OCI-LY7 (cell line): Measurements from ENCODE around the gene HABP4. TPM values are rescaled to one million over a fixed set of nuclear protein-coding genes. Genes with fewer than 3 reads are reported as not detected.
A peak's percentile ranks its signal among the peaks of the same experiment; 100 is the strongest.

Source experiments
- BruUV-seq: library from RNA; stranded (reverse); fragments of 400-500 nt; replicated peaks from 2 replicates; lab custom pipeline; 2021; lab: Mats Ljungman, UMichigan
- CTCF ChIA-PET: fragments of 300-600 bp; sonication (Branson Sonifier 250); formaldehyde crosslinking; loops from one replicate; lab custom pipeline; 2022; ENCODE audit warnings: antibody characterized with exemption; ENCODE audit not compliant: unreplicated experiment; lab: Charles Lee
- POLR2A ChIA-PET: fragments of 300-600 bp; sonication (Branson Sonifier 250); formaldehyde crosslinking; loops from one replicate; lab custom pipeline; 2022; ENCODE audit warnings: antibody characterized with exemption; lab: Charles Lee
- DNase-seq: peaks from one replicate; pipeline ENCODE4 v3.0.0-alpha.2; 2015; ENCODE audit warnings: low spot score
- H2AFZ ChIP-seq: fragments of 200-600 bp; sonication (generic), shearing (Covaris generic); 2 replicates; pipeline ENCODE4 v1.6.1; 2014; ENCODE audit warnings: mild to moderate bottlenecking, antibody characterized with exemption, low read length, moderate library complexity
- H3K27ac ChIP-seq: fragments of 200-600 bp; sonication (generic); 2 replicates; pipeline ENCODE4 v1.5.1; 2014; ENCODE audit warnings: mixed run types, low read depth, mild to moderate bottlenecking, moderate library complexity, low read length, inconsistent platforms; ENCODE audit not compliant: poor library complexity, severe bottlenecking
- H3K36me3 ChIP-seq: fragments of 200-600 bp; sonication (generic); 2 replicates; pipeline ENCODE4 v1.6.1; 2014; ENCODE audit warnings: mild to moderate bottlenecking, antibody characterized with exemption, low read length, moderate library complexity, mixed read lengths; ENCODE audit not compliant: insufficient read depth
- H3K4me1 ChIP-seq: fragments of 200-600 bp; sonication (generic); 2 replicates; pipeline ENCODE4 v1.5.1; 2014; ENCODE audit warnings: mild to moderate bottlenecking, low read length; ENCODE audit not compliant: insufficient read depth, poor library complexity, severe bottlenecking
- H3K4me2 ChIP-seq: fragments of 200-600 bp; sonication (generic); 2 replicates; pipeline ENCODE4 v1.6.1; 2014; ENCODE audit warnings: mild to moderate bottlenecking, low read length
- H3K4me3 ChIP-seq: fragments of 200-600 bp; sonication (generic); 2 replicates; pipeline ENCODE4 v1.5.1; 2014; ENCODE audit warnings: mild to moderate bottlenecking, low read depth, low read length; ENCODE audit not compliant: poor library complexity, severe bottlenecking
- H3K79me2 ChIP-seq: fragments of 200-600 bp; sonication (generic); 2 replicates; pipeline ENCODE4 v1.6.1; 2016; ENCODE audit warnings: low read depth, mild to moderate bottlenecking, low read length, moderate library complexity, mixed read lengths; ENCODE audit not compliant: insufficient read depth
- H3K9me2 ChIP-seq: fragments of 200-600 bp; sonication (generic); 2 replicates; pipeline ENCODE4 v1.6.1; 2016; ENCODE audit warnings: mild to moderate bottlenecking, low read length, mixed read lengths; ENCODE audit not compliant: insufficient read depth
- H3K9me3 ChIP-seq: fragments of 200-600 bp; sonication (generic); 2 replicates; pipeline ENCODE4 v1.6.1; 2014; ENCODE audit warnings: mild to moderate bottlenecking, mixed run types, low read length, mixed read lengths
- H4K20me1 ChIP-seq: fragments of 200-600 bp; sonication (generic); 2 replicates; pipeline ENCODE4 v1.6.1; 2014; ENCODE audit warnings: mild to moderate bottlenecking, antibody characterized with exemption, low read length, moderate library complexity, mixed read lengths; ENCODE audit not compliant: insufficient read depth
- EZH2phosphoT487 ChIP-seq: fragments of 200-600 bp; sonication (generic); IDR thresholded peaks from 2 replicates; pipeline ENCODE4 v1.6.1; 2018; ENCODE audit warnings: low read depth, borderline replicate concordance, mild to moderate bottlenecking, mixed run types, antibody characterized with exemption, low read length, moderate library complexity, mixed read lengths
- intact Hi-C: fragments of 100-400 bp; cut with micrococcal nuclease; formaldehyde crosslinking; loops from one replicate; pipeline ENCODE4 v1.10.0; 2022; ENCODE audit not compliant: unreplicated experiment
- total RNA-seq, 2 experiments: library from RNA; depleted of rRNA in 1 of 2; stranded (reverse); fragments of >200 nt in 1 of 2; shearing (Covaris generic) in 1 of 2; gene quantifications; 2 replicates each; pipeline ENCODE4 v1.2.3, GENCODE V29; 2014 to 2022
- TF ChIP-seq, protein P1 (sequence below): fragments of 200-600 bp; sonication (generic); conservative IDR thresholded peaks from 2 replicates; pipeline ENCODE4 v1.5.1; 2014; ENCODE audit warnings: mild to moderate bottlenecking, antibody characterized with exemption, low read length, moderate library complexity, mixed read lengths

Gene HABP4
- total RNA-seq, 2 experiments from 2014 or later, result 6.0 to 11.0 TPM

DNA sequence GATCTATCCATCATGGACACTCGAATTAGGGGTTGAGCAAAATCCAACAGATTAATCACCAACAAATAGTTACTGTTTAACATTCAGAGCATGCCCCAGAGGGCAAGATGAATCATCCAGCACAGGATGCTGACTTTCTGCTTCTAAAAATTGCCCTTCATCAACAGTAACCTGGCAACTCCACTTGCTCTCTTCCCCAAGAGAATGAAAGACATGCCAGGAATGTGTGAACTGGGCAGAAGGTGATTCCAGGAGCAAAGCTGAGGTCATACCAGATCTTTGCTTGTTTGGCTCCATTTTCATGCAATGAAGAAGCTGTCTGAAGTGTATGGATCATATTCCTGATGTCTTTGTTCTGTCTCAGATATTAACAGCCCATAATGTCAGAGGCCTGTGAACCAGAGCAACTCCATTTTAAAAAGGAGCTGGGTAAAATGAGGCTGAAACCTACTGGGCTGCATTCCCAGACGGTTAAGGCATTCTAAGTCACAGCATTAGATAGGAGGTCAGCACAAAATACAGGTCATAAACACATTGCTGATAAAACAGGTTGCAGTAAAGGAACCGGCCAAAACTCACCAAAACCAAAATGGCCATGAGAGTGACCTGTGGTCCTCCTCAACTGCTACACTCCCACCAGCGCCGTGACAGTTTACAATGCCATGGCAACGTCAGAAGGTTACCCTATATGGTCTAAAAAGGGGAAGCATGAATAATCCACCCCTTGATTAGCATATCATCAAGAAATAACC, 29.3 kb upstream of the HABP4 start:
- Histone ChIP-seq H3K4me2 (peak overlapping the region; percentile 86), H3K9me3 (no peaks in the 10 kb centered on the region), H3K79me2 (peaks cover 32% of the 10 kb centered on the region), H3K4me1 (peaks cover 24% of the 10 kb centered on the region), H2AFZ (peak overlapping the region; percentile 70), H3K9me2 (no peaks in the 10 kb centered on the region), H3K27ac (peak overlapping the region; percentile 99), H3K4me3 (peak overlapping the region; percentile 99), H3K36me3 (peaks cover 20% of the 10 kb centered on the region), H4K20me1 (peaks cover 7% of the 10 kb centered on the region)
- ChIA-PET CTCF (no interaction called here), POLR2A (interaction anchor here (0.9 kb wide), 1 partner anchor 32 kb away, joined by 5 read pairs; no protein-coding TSS in a partner anchor)
- intact Hi-C loops, result no loop called here
- TSS peak; percentile 40 for BruUV-seq
- DNase-seq, result peak; percentile 71
- TF ChIP-seq EZH2phosphoT487, result no peak
- TF ChIP-seq, protein P1, sequence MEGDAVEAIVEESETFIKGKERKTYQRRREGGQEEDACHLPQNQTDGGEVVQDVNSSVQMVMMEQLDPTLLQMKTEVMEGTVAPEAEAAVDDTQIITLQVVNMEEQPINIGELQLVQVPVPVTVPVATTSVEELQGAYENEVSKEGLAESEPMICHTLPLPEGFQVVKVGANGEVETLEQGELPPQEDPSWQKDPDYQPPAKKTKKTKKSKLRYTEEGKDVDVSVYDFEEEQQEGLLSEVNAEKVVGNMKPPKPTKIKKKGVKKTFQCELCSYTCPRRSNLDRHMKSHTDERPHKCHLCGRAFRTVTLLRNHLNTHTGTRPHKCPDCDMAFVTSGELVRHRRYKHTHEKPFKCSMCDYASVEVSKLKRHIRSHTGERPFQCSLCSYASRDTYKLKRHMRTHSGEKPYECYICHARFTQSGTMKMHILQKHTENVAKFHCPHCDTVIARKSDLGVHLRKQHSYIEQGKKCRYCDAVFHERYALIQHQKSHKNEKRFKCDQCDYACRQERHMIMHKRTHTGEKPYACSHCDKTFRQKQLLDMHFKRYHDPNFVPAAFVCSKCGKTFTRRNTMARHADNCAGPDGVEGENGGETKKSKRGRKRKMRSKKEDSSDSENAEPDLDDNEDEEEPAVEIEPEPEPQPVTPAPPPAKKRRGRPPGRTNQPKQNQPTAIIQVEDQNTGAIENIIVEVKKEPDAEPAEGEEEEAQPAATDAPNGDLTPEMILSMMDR, result no peak

DNA sequence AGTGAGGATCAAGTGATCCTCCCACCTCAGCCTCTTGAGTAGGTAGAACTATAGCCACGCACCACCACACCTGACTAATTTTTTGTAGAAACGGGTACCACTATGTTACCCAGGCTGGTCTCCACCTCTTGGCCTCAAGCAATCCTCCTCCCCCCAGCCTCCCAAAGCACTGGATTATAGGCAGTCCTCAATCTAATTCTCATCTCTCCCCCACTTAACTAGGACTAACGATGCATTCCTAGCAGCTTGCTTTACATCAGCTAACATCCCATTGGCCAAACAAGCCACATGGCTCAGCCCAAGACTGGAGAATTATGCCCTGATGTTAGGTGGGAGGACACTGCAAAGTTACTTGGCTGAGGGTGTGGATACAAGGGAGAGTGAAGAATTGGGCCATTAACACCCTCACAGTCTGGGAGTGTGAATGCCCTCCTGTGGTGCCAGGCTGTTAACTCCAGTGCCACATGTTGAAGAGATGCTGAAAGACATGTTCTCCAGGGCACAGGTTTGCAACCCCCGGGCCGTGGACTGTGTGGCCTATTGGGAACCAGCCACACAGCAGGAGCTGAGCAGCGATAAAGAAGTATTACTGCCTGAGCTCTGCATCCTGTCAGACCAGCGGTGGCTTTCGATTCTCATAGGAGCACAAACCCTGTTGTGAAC, 26.5 kb upstream of the HABP4 start:
- Histone ChIP-seq H3K9me2 (no peaks in the 10 kb centered on the region), H3K4me3 (no peak overlapping the region), H2AFZ (no peak overlapping the region), H3K79me2 (peaks cover 16% of the 10 kb centered on the region; the same call in 1 of the 2 replicates), H3K9me3 (no peaks in the 10 kb centered on the region), H4K20me1 (no peaks in the 10 kb centered on the region), H3K4me2 (no peak overlapping the region), H3K27ac (no peak overlapping the region), H3K36me3 (no peaks in the 10 kb centered on the region), H3K4me1 (peaks cover 17% of the 10 kb centered on the region)
- ChIA-PET POLR2A (interaction anchor here (1.1 kb wide), 1 partner anchor 26 kb away, joined by 3 read pairs; the partner anchor contains the start of gene HABP4), CTCF (no interaction called here)
- TF ChIP-seq, protein P1, result no peak
- intact Hi-C loops, result no loop called here
- no peak for DNase-seq
- BruUV-seq, result no TSS peak
